ENCODE results near the gene PTPRM. TPM values are rescaled to one million over a fixed set of nuclear protein-coding genes. Genes with fewer than 3 reads are reported as not detected.

Gene PTPRM
- total RNA-seq, 1 donor from 2014 or later: 13.9 TPM

GRCh38 chr18:7926526-7926925 lies 359.4 kb downstream of the PTPRM start:
- no peak overlapping the region for H3K27ac ChIP-seq
- H3K9ac ChIP-seq: no peak overlapping the region
- H3K79me2 ChIP-seq (ENCODE audit: low read depth): no peaks in the 10 kb centered on the region
- H3K4me1 ChIP-seq: no peaks in the 10 kb centered on the region
- no peaks in the 10 kb centered on the region for H4K20me1 ChIP-seq (ENCODE audit: low read depth)
- no peak overlapping the region for H3K4me3 ChIP-seq
- Mint-ChIP-seq H3K4me1 (no peaks in the 10 kb centered on the region), H3K27me3 (ENCODE audit: insufficient read depth, low read depth) (no peaks in the 10 kb centered on the region), H3K36me3 (no peaks in the 10 kb centered on the region), H3K27ac (no peak overlapping the region), H3K4me3 (no peak overlapping the region), H3K9me3 (peaks cover 5% of the 10 kb centered on the region)
- DNase-seq (ENCODE audit: low spot score): peak; percentile 30
- H2AFZ ChIP-seq (replicated peaks): no peak overlapping the region
- no peaks in the 10 kb centered on the region for H3F3A ChIP-seq (ENCODE audit: low read depth)
- no peak overlapping the region for H3K4me2 ChIP-seq
- H3K36me3 ChIP-seq: no peaks in the 10 kb centered on the region
- no peaks in the 10 kb centered on the region for H3K27me3 ChIP-seq
- H3K9me3 ChIP-seq (ENCODE audit: low read depth): no peaks in the 10 kb centered on the region
- TF ChIP-seq EZH2phosphoT487 (IDR thresholded peaks at IDR 0.05) (no peak), EZH2 (IDR thresholded peaks at IDR 0.05) (no peak), CTCF (IDR thresholded peaks at IDR 0.05) (peak; percentile 49)

GRCh38 chr18:7927119-7927518 lies 360.0 kb downstream of the PTPRM start:
- H3K36me3 ChIP-seq: no peaks in the 10 kb centered on the region
- Mint-ChIP-seq H3K36me3 (no peaks in the 10 kb centered on the region), H3K27me3 (ENCODE audit: insufficient read depth, low read depth) (no peaks in the 10 kb centered on the region), H3K27ac (no peak overlapping the region), H3K4me3 (no peak overlapping the region), H3K4me1 (peaks cover 5% of the 10 kb centered on the region), H3K9me3 (no peaks in the 10 kb centered on the region)
- H3F3A ChIP-seq (ENCODE audit: low read depth): no peaks in the 10 kb centered on the region
- no peak overlapping the region for H3K9ac ChIP-seq
- H2AFZ ChIP-seq (replicated peaks): no peak overlapping the region
- DNase-seq (ENCODE audit: low spot score): no peak
- no peak overlapping the region for H3K27ac ChIP-seq
- no peak overlapping the region for H3K4me2 ChIP-seq
- H3K4me3 ChIP-seq: no peak overlapping the region
- peaks cover 3% of the 10 kb centered on the region for H3K4me1 ChIP-seq
- H3K9me3 ChIP-seq (ENCODE audit: low read depth): no peaks in the 10 kb centered on the region
- H3K79me2 ChIP-seq (ENCODE audit: low read depth): no peaks in the 10 kb centered on the region
- H4K20me1 ChIP-seq (ENCODE audit: low read depth): no peaks in the 10 kb centered on the region
- no peak for TF ChIP-seq CTCF (IDR thresholded peaks at IDR 0.05)
- no peak for TF ChIP-seq EZH2phosphoT487 (IDR thresholded peaks at IDR 0.05)
- TF ChIP-seq EZH2 (IDR thresholded peaks at IDR 0.05): no peak
- no peaks in the 10 kb centered on the region for H3K27me3 ChIP-seq

- no peaks in the 10 kb centered on the region for H3K79me2 ChIP-seq (ENCODE audit: low read depth)
- TF ChIP-seq EZH2phosphoT487 (IDR thresholded peaks at IDR 0.05) (no peak), EZH2 (IDR thresholded peaks at IDR 0.05) (no peak), CTCF (IDR thresholded peaks at IDR 0.05) (no peak)
- H4K20me1 ChIP-seq (ENCODE audit: low read depth): no peaks in the 10 kb centered on the region
- peaks cover 4% of the 10 kb centered on the region for H3K4me1 ChIP-seq
- no peaks in the 10 kb centered on the region for H3K36me3 ChIP-seq
- H3K27me3 Mint-ChIP-seq (ENCODE audit: insufficient read depth, low read depth): no peaks in the 10 kb centered on the region
- DNase-seq (ENCODE audit: low spot score): no peak
- H3K9ac ChIP-seq: no peak overlapping the region
- no peak overlapping the region for H3K4me3 Mint-ChIP-seq
- H3K27ac Mint-ChIP-seq: no peak overlapping the region
- H3K27ac ChIP-seq: no peak overlapping the region
- H3K9me3 Mint-ChIP-seq: no peaks in the 10 kb centered on the region
- H3K9me3 ChIP-seq (ENCODE audit: low read depth): no peaks in the 10 kb centered on the region
- H3K36me3 Mint-ChIP-seq: no peaks in the 10 kb centered on the region
- no peaks in the 10 kb centered on the region for H3K27me3 ChIP-seq
- H3K4me3 ChIP-seq: no peak overlapping the region
- H3K4me1 Mint-ChIP-seq: peaks cover 7% of the 10 kb centered on the region
- no peak overlapping the region for H2AFZ ChIP-seq (replicated peaks)
- no peak overlapping the region for H3K4me2 ChIP-seq
- H3F3A ChIP-seq (ENCODE audit: low read depth): no peaks in the 10 kb centered on the region
Measured at GRCh38 chr18:7931763-7932162, 364.6 kb downstream of the PTPRM start.

Measured in neural progenitor cell (in vitro differentiated cells).